Central memory CD4-positive, alpha-beta T cell (primary cell): ENCODE data around the gene CLDN5.

Experiments
- DNase-seq: peaks from one replicate; pipeline ENCODE4 v3.0.0; 2022

Gene CLDN5

GRCh38 chr22:19501897-19502447 is 22.2 kb downstream of the CLDN5 start:
- no peak for DNase-seq

DNA sequence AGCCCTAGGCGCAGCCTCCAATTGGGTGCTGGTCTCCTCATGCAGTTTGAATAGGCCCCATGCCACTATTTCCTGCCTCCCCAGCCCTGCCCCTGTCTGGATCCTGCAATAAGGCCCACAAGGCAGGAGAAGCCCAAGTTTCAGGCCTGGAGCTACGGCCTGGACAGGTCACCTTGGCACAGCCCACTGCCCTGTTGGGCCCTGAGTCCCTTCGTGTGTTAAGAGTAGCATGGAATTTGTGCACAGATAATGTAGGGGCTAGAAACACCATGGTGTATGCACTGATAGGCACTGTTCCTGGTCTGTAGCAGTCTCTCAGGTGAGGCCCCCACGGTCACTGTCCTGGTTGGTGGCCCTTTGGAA is 24.3 kb downstream of the CLDN5 start:
- no peak for DNase-seq

DNA sequence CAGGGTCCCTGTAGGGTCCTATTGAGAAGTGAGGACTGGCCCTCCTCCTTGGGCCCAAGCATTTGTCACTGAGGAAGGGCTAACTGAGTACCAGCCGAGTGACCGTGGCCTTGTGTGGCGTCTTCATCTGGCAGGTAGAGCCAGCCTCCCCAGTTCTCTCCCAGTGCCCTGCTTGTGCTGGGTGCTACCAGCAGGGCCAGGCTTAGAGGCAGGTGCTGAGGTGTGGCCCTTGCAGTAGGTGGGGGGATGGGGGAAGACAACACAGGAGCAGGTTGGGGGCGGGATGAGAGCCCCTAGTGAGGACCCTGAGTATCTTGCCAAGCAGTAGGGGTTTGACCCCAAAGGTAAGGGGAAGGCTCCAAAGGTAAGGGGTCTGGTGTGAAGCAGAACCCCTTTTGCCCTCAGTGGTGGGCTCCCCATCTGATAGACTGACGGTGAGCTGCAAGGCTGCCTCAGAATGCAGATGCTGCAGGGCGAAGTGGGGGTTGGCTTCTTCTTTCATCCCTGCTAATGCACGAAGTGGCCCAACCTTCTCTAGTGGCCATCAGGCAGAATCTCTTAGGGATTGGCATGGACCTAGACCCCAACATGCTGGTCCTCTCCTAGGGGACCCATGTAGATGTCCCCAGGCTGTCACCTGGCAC is 24.9 kb downstream of the CLDN5 start:
- DNase-seq = no peak

DNA sequence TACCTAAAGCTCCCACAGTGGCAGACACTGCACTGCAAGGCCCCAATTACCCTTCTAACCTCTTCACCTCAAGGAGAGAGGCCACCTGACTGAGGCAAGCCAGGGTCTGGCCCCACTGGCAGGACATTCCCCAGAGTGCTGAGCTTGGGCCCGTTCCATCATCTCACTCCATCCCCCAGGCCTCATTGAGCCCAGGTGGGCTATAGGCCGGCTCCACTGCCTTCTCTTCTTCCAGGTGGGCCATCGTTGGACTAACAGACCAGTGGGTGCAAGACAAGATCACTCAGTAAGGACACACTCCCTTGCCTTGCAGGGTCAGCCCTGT is 25.4 kb downstream of the CLDN5 start:
- no peak for DNase-seq

DNA sequence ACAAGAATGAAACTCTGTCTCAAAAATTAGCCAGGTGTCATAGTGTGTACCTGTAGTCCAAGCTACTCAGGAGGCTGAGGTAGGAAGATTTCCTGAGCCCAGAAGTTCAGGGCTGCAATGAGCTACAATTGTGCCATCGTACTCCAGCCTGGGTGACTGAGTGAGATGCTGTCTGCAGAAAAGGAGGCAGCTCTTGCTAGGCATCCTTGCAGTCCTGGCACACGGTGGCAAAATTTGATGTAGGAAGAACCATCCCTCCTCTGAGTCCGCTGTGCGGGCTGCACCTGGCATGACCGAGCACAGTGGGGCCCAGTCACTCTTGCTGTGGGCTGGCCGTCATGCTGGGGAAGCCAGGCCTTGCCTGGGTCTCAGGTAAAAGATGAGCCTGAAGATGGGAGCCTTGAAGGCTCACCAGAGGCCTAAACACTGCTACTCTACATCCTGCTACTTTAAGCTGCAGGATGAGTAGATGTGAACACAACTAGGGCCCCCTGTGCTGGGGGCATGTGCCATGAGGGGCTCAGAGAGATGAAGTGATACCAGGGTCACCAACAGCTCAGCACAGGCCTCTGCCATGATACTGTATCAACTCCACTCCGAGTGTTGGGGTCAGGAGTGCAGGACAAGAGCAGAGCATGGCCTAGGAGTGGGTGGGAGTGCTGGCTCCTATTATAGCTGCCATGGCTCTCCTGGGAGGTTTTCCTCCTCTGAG is 25.9 kb downstream of the CLDN5 start:
- no peak for DNase-seq

DNA sequence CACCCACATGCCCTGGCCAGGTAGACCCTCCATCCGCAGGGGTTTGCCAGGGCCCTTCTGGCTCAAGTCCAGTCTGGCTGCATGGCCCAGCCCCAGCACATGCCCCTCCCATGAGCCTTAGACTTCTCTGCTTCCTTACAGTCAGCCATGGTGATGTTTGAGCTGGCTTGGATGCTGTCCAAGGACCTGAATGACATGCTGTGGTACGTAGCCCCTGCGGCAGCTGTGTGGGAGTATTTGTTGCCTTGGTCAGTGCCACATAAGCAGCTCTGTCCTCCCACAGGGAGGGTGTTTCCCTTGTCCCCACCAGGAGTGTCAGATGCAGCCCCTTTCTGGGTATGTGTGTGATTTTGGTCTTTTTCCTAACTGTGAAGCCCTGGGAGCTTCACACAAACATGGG is 27.0 kb downstream of the CLDN5 start:
- DNase-seq = no peak

GRCh38 chr22:19496324-19496630 is 27.9 kb downstream of the CLDN5 start:
- DNase-seq = no peak

GRCh38 chr22:19495562-19496323 is 28.5 kb downstream of the CLDN5 start:
- peak; percentile 13 for DNase-seq

- no peak for DNase-seq
Observed at GRCh38 chr22:19494676-19495173, 29.5 kb downstream of the CLDN5 start.

- DNase-seq = no peak
Observed at GRCh38 chr22:19494001-19494560, 30.1 kb downstream of the CLDN5 start.

- no peak for DNase-seq
Observed at GRCh38 chr22:19492504-19493174, 31.6 kb downstream of the CLDN5 start.

GRCh38 chr22:19490628-19491230 is 33.5 kb downstream of the CLDN5 start:
- no peak for DNase-seq

DNA sequence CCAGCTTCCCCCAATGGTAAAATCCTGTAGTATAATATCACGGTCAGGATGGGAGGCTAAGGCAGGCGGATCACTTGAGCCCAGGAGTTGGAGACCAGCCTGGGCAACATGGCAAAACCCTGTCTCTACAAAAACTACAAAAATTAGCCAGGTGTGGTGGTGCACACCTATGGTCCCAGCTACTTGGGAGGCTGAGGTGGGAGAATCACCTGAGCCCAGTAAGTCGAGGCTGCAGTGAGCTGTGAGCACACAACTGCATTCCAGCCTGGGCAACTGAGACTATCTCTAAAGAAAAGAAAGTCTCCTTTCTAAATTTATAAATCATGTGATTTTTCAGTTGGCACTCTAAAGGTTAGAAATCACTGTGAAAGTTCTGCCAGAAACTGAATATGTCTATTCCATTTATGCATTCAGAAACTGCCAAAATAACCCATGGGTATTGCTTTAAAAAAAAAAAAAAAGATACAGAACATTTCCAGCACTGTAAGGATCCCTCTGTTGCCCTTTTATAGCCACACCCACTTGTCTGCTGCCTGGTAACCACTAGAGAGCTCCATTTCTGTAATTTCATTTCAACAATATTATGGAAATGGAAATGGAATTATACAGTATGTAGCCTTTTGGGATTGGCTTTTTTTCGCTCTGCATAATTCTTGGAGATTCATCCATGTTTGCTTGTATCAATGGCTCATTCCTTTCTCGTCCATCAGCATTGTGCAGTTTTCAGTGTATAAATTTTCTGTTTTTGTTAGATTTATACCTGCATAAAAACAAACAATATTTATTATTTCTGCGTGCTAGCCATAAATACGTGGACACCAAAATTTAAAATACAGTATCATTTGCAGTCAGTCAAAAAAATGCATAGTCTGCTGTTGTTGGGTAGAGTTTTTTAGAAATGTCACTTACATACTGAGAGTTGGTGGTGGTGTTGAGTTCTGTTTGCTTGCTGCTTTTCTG is 35.0 kb downstream of the CLDN5 start:
- DNase-seq = no peak

DNA sequence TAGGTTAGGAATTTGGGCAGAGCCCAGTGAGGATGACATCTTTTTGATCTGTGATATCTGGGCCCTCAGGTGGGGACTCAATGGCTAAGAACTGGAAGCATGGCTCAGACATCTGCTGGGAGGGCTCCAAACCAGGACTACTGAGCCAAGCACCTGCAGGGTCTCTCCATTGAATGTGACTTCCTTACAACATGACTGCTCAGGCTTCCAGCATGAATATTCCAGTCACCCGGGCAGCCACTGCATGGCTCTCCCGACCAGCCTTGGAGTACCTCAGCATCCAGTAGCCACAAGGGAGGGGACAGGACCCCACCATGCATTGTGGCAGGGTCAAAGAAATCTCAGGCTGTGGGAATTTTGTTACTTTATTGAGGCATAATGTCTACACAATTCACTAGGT is 35.9 kb downstream of the CLDN5 start:
- DNase-seq = no peak

DNA sequence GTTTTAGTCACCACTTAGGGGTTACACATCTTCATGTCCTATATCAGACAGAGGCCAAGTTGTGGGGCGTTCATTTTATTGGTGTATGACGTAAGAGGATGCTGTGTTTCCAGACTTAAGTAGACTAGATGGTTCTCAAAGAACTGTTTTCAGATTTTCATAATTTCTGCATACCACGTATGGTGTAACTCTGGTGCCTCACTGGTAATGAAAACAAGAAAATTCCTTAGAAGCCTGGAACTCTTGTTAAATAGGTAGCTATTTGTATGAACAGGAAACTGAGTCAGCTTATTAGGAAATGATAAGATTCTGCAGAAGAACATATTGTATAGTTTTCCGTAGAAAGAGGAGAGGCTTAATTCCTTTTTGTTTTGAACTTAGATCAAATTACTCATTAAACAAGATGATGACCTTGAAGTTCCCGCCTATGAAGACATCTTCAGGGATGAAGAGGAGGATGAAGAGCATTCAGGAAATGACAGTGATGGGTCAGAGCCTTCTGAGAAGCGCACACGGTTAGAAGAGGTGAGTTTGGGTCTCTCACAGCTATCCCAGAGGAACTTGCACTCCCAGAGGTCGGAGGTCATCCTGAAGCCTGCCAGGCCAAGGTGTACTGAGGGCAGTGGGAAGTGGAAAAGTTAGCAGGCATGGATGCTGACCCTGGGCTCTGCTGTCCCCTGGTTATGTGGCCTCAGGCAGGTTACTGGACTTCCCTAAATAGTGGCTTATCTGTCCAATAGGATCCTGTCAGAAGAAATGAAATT is 40.5 kb downstream of the CLDN5 start:
- DNase-seq = no peak

DNA sequence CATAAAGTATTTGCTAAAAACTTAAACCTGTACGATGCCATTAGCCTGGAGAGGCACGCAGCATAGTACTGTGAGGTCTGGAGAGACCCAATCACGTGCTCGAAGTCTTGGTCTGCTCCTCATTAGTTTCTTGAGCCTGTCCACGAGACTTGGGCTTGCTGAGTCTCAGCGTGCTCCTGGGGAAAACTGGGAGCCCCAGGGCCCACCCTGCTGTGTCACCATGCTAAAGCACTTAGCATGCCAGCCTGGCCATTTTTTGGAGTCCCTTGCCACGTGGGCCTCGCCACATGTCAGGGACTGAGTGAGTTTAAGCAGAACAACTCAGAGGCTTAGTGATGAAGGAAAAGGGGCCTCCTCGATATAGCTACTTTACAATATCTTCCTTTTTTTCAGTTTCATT is 41.9 kb downstream of the CLDN5 start:
- DNase-seq = no peak

GRCh38 chr22:19480789-19481188 is 43.4 kb downstream of the CLDN5 start:
- DNase-seq = no peak

- DNase-seq = no peak
Observed at GRCh38 chr22:19480173-19480568, 44.0 kb downstream of the CLDN5 start.

DNA sequence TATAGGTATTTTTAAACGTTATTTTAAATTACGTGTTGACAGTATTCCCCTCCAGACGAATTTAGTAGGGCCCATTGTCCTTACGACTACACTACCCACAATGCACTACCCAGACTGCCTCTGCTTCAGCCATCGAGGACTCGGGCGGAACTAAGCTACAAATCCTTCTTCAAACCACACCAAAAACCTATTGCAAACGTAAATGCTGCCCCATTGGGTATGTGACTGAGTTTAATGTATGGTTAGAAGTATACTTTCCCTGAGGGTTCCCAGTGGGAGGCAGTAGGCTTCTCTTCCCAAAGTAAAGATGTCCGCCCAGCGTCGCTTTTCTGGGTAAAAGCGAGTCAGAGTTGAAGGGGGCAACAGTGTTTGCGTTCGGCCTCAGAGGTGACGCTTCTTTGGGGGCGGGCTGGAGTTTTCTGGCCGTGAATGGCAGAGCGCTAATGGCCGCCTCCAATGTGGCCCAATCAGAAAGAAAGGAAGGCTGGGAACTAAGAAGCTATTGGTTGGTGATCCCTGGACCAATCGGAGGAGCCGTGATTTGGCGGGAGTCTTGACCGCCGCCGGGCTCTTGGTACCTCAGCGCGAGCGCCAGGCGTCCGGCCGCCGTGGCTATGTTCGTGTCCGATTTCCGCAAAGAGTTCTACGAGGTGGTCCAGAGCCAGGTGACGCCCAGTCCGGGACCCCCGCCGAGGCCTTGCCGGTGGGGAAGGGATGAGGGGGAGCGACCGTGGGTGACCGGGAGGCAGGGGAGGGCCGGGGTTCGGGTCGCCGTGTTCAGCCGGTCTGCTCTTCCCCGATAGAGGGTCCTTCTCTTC is 44.6 kb downstream of the CLDN5 start, which contains the start of gene CDC45:
Gene CDC45 (plus strand): TSS at position 566 of the 818 bp plus-strand sequence. CDS start 49 bp downstream, at position 615.
- peak; percentile 94 for DNase-seq
